Activated CD4-positive, CD25-positive, alpha-beta regulatory T cell treated with anti-CD3 and anti-CD28 coated beads, Interleukin-2, amount 50 U/mL, for 24 hours (primary cell): ENCODE data around the gene CDT1.

Experiments used
- ATAC-seq, 2 donors: fragments of 150-1000 bp; cut with Tn5 transposase; one replicate each; pipeline ENCODE4 v1.10.0; 2021; ENCODE audit warnings: mild to moderate bottlenecking in 1 of 2, moderate library complexity in 1 of 2

CDT1 gene

DNA sequence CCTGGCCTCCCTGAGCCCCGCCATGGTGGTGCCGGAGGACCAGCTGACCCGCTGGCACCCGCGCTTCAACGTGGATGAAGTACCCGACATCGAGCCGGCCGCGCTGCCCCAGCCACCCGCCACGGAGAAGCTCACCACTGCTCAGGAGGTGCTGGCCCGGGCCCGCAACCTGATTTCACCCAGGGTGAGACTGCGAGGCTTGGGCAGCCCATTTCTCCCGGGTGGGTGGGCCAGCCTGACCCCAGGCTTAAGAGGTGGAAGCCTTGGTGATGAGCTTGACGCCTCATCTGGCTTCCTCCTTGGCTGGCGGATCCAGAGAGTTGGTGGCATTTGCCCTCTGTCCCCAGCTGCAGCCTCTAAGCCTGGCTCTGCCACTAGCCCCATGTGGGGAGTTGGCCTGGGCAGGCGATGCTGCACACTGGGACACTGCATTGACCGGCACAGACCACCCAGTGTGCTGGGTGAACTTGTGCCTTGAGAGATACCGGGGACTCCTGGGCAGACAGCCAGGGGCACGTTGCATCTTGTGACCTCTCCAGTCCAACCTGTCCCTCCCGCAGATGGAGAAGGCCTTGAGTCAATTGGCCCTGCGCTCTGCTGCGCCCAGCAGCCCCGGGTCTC is 3.0 kb downstream of the CDT1 start:
- no peak for ATAC-seq

DNA sequence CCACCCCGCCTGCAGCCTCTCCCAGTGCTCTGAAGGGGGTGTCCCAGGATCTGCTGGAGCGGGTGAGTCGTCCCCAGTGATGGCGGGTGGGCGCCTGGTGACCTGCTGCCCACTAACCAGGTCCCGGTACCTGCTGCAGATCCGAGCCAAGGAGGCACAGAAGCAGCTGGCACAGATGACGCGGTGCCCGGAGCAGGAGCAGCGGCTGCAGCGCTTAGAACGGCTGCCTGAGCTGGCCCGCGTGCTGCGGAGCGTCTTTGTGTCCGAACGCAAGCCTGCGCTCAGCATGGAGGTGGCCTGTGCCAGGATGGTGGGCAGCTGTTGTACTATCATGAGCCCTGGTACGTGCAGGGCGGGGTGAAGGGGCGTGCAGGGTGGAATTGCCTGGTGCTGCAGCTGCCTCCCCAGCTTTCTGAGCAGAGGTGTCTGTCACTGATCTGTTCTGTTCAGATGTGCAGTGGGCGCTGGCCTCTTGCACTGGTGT is 3.6 kb downstream of the CDT1 start:
- ATAC-seq: no peak

DNA sequence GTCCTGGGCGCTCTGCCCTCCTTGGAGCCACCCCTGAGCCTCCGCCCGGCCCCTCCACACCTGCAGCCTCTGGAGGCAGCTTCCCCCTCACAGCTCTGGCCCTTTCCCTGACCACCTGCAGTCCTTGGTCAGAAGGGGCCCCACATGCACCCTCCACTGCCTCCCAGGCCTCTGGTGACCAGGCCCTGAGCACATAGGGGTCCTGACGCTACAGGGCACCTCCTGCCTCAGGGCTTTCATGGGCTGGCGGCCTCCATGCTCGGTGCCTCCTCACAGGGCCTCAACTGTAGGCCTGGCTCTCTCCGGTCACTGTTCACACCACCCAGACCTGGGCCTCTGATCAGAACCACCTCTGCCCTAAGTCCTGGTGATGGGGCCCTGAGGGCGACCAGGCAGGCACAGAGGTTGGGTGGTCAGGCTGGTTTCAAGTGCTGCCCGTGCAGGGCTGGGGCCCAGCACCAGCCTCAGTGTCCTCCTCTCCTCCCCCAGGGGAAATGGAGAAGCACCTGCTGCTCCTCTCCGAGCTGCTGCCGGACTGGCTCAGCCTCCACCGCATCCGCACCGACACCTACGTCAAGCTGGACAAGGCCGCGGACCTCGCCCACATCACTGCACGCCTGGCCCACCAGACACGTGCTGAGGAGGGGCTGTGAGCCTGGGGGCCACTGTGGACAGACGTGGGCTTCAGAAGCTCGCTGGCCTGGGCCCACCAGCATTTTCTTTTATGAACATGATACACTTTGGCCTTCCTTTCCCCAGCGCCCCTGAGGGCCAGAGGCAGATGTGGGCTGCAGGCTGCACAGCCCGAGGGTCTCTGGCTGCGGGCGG is 4.3 kb downstream of the CDT1 start:
- no peak for ATAC-seq

DNA sequence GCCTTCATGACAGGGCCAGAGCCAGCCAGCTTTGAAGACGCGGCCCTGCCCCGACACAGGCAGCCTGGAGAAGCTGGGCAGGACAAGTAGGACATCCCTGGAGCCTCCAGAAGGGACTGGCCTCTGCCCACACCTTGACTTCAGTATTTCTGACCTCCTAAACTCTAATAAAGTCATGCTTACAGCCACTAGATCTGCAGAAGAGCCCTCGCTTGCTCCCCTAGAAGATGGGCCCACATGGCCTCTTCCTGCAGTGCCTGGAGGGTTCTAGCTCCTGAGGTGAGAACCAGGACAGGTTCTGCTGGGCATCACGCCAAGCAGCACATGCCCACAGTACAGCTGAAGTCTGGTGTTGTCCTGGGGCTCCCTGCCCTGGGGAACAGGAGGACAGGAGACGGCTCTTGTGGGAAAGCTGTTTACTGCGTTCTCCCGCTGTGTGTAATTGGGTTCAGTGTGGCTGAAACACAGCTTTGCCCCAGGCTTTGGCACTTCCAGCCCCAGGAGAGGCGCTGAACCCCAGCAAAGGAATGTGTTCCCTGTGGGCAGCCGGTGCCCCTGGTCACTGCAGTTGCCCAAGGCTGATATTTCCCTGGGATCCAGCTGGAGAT is 5.6 kb downstream of the CDT1 start:
- ATAC-seq: no peak

DNA sequence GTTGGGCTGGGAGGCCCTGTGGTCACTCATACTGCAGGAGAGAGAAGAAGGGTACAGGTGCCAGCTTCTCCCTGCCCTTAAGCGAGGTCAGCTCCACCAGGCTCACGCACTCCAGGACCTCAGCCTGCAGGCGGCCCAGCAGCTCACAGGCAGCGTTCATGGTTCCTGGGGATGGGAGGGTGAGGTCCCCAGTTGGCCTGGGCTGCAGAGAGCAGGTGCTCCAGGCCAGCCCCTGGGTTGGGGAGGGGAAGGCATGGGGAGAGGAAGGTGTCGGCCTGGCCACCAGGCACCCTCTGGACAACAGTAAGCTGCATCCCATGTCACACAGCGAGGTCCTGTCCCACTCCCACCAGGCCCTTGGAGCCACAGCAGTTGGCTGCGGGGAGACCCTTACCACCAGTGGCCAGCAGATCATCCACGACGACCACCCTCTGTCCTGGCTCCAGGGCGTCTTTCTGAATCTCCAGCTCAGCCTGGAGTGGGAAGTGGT is 6.1 kb downstream of the CDT1 start:
- ATAC-seq: no peak

DNA sequence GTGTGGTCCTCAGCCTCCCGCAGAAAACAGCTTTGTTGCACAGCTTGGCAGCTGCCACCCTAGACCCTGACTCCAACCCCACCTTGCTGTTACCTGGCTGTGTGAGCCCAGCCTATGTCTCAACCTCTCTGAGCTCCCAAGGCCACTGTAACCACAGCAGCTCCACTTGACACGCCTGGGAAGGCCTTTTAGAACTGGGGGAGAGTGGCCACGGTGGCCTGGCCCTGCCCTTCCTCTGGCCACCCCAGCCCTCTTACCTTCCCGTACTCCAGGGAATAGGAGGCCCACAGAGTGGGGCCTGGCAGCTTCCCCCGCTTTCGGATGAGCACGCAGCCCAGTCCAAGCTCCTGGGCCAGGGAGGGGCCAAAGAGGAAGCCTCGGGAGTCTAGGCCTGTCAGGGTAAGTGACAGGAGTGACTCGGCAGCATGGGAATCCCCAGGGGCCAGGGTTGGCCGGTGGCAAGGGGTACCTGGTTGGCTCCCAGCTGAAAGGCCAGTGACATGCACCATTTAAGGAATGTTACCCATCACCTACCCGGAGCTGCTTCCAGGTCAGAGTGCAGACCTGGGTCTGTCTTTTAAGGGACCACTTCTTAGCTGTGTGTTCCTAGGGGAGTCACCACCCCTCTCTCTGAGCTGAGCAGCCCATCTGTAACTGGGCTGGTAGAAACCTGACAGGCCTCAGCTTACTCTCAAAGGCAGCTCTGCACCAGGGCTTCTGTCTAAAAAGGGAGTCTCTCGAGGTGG is 6.8 kb downstream of the CDT1 start:
- ATAC-seq: peak in 1 of 2 donors; percentile 11

DNA sequence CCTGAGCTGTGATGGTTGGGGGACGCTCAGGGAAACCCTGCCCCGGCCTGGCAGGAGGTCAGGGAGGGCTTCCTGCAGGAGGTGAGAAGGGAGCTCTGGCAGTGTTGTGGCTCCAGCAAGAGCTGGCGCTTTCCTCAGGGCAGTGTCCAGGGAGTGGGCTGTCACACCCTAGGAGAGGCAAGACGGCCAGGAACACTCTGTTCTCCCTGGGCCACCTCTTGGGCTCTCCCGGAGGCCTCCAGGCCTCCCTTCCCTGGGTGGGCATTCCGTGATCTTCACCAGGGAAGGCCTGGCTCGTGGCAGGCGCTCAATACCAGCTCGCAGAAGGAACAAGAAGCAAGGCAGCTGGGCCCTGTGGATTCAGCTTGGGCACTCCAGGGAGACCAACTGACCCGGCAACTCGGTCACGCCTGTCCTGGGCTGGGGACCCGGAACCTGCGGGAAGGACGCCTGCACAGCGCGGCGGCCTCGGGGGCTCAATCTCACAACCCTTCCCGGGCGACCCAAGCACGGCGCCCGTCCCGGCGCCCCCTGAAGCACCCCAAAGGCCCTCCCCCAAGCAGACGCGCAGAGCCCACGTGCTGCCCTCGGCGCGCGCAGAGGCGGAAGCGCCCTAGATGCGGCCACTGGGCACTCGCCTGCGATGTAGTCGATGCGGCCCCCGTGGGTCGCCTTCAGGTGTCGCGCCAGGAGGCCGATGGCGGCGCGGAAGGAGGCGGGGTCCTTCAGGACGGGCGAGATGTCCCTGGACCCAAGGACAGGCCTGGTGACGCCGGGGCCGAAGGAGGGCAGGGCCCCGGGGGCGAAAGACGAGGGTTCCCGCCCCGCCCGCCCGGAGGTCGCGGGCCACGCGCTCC is 7.6 kb downstream of the CDT1 start:
- peak; percentile 52 to 64 for ATAC-seq

DNA sequence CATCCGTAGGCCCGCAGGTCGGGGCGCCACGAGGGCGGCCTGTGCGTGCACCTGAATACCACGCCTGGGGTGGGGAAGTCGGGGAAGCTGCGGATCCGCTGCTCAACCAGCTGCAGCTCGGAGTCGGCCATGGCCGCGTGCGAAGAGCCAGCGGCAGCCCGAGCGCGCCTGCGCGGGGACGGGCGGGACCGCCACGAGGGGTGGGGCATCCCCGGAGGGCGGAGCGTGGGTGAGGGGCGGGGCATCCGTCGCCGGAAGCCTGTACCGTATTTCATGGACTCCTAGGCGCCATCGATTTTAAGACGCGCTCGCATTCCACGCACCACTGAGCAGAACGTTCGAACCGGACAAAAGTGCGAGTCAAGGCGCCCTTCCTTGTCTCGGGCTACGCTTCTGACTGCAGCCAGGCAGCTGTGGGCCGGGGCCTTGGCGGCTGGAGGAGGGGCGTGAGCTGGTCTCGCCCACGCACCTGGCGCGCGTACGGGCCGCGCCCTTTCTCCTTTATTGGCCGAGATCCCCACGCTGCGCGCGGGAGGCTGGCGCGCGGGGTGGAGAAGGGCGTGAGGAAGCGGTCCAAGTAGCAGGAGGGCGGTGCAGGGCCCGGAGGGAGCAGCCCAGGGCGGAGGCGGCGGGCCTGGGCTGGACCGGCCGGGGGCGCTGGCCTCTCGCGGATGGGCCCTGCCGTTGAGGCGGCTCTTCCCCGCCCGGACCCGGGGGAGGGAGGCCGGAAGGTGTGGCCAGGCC is 8.4 kb downstream of the CDT1 start, which contains the start of gene APRT:
Gene APRT (minus strand): TSS at position 160 of the 744 bp plus-strand sequence. CDS start 29 bp downstream, at position 131.
- peak; percentile 75 to 78 for ATAC-seq

DNA sequence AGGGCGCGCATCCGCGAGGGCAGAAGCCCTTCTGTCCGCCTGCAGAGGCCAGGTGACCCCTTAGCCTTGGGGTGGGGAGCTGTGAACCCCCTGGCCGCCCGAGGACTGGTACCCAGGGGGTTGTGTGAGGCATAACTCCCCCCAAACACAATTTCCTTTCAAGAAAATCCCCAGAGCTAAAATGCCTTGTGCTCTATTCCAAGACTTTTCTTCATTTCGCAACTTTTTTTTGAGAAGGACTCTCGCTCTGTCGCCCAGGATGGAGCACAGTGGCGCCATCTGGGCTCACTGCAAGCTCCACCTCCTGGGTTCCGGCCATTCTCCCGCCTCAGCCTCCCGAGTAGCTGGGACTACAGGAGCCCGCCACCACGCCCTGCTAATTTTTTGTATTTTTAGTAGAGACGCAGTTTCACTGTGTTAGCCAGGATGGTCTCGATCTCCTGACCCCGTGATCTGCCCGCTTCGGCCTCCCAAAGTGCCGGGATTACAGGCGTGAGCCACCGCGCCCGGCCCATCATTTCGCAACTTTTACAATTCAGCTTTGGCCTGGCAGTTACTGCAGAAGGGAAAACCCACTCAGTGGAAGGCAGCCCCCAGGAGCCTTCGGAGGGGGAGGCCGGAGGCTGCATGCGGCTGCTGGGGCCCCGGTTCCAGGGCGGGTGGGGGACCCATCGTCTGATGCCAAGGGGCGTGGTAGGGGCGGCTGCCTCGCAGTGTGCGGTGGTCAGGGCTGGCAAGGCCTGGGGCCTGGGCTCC is 9.1 kb downstream of the CDT1 start:
- ATAC-seq: no peak

DNA sequence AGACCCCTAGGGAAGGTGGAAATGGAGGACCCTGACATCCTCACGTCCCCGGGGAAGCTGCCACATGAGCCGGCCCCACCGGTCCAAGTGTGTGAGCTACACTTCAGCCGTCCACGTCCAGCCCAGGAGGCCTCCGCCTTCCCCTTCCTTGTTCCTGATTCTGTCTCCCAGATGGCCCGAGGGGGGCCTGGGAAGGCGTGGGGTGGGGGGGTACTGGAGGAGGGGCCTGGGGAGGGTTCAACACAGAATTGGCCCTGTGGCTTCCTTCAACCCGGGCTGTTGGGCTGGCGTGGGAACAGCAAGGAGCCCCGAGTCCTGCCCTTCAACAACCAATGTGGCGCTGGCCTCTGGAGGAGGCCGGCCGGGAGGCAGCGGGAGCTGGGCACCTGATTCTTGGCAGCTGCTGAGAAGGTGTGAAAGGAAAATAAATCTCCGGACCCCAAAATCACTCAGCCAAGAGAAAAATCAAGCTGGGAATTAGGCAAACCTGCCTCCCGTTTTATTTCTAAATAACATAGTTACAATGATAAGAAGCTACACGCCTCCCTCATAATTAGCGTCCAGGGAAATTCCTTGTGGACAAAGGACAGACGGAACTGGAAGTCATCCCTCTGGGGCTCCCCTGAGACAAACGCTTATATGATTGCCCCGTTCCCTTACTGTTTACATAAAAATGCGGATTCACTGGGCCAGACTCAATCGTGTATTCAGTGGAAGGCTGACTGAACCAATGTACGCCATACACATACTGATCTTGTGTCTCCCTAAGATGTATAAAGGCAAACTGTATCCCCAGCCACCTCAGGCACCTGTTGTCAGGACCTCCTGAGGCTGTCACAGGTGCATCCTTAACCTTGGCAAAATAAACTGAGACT is 9.9 kb downstream of the CDT1 start:
- ATAC-seq: no peak

DNA sequence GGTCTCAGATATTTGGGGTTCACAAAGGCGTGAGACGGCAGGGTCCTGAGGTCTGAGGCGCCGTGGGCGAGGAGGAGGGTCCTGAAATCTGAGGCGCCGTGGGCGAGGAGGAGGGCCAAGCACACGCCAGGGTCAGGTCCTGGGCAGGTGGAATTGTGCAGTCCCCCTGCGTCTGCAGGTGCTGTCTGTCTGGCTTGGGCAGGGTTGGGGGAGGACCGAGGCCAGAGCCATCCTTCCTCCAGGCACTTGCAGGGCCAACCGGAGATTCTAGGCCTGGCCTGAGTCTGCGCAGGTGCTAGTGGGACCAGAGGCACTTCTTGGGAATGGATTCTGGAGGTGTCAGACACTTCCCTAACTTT is 10.5 kb downstream of the CDT1 start:
- ATAC-seq: no peak

DNA sequence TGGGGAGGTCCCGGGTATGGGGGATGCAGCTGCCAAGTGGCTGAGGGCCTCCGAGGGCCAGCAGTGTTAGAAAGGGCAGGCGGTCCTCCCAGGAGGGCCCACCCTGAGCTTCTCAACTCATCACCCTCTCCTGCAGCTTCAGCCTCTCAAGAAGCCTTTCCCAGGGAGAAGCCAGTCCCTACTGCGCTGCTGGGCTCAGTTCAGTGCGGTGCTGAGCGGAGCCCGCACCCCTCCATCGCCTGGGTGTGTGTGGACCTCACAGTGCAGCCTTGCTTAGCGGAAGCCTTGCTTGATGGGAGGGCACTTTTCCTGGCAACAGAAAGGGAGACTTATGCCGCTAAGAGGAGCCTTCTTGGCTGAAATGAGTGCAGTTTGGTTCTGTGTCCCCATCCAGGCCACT is 11.6 kb downstream of the CDT1 start:
- ATAC-seq: no peak

DNA sequence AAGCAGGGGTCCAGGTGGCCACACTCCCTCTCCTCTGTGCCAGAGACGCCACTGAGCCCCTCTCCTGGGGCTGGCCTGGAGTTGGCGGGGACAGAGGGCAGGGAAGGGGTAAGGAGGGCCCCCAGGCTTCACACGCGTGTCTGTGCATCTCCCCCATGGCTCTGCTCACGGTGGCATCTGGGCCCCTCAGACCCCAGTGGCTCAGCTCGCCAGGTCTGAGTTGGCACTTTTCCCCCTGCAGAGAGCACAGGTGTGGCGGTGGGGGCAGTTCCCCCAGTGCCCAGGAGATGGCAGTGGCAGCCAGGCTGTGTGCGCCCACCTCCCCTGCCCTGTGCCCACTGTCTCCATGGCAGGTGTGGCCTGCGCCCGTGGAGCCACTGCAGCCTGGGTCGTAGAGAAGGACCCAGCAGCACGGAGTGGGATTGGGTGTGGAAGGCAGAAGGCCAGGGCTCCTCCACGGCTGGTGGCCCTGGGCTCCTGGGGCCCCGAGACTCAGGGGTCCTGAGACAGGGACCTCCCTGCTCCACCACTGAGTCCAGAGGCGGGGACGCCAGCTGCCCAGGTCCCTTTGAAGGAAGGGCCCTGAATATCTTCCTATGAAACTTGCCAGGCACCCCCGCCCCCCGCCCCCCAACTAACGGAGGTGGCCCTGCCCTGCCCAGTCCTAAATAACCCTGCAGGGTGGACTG is 12.5 kb downstream of the CDT1 start:
- no peak for ATAC-seq

DNA sequence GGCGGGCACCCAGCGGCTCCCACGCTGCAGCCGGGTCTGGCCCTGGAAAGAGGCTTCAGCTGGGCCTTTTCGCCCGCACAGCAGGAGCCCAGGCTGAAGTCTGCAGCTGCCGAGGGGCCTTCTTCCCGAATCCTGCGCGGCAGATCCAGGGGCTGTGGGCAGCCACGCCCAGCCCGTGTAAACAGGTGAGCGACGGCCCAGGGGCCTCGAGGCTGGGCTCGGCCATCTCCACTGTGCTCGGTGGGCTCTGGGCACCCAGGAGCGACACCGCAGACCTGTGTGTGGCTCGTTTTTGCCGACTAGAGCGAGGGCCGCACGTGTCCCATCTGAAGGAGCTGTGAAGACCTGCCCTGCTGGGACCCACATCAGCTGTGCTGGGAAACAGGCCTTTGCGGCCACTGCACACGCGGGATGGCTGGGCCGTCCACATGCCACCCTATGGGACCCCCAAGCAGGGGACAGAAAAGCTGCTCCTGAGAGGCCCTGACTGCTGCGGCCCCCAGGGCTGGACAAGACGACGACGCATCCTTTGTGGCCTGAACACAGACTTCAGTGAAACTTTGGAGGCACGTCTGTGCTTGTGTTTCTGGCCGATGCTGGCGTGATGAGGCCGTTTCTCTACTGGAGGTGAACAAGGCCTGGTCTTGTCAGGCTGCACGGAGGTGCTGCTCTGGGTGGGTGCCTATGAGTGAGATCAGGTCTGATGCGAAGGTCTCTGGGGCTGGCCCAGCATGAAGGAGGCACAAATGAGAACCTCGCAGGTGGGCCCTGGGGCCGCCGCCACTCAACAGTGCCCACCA is 13.3 kb downstream of the CDT1 start:
- no peak for ATAC-seq

DNA sequence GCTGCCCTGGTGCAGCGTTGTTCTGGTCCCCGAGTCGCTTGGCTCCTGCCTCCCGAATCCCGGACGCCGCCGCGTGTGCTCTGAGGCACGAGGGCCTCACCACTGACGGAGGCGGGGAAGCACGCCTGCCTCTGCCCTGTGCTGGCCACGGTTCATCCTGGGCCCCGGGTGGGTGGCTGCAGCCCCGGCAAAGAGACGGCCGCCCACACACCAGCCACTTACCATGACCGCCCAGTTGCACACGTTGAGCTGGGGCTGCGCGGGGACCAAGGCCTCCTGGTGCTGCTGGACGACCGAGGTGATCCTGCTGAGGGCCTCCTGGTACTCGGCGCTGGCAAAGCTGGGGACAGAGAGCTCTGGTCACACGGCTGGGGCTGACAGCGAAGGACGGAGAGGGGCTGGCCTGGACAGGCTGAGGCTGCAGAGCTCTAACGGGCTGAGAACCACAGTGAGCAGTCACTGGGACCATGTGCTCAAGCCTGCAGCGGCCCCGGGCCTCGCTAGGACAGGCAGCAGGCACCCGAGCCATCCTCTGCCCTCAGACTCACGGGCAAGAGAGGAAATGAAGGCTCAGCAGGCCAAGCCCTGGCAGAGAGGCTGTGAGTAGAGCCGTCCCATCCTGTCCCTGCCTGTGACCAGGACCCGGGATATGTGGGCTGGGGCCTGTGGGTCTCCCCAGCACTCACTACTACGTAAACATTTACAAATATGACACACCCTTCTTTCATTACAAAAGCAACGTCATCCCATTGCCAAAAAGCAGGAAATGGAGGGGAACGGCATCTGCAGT is 14.4 kb downstream of the CDT1 start:
- no peak for ATAC-seq

DNA sequence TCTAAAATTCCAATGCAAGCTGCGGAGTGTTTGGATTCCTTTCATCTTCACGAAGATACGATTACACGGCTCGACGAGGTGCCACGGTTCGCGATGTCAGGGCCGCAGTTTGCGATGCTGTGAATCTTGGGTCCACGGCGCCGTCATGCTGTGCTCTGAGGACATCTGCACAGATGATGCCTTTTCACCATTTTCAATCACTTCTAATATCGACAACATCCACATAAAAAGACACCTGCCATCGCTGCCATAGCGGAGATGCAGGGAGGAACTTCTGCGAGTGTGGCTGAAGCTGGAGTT is 14.9 kb downstream of the CDT1 start:
- no peak for ATAC-seq

DNA sequence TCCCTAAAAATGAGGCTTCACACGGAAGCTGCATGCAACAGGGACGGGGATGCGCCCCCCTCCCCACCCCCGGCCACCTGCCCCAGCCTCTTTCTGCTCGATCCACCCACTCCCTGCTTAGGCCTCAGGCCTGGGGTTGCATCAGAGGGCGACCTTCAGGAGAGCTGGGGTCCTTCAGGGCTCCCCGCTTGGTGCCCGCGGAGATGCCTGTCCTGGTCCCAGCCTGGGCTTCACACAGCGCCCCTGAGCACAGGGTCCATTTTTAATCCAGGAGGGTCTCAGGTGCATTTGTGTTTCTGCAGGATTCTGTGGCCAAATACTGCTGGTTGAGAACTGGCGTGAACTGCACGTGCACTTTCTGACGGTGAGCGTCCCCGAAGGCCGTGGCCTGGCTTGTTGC is 15.5 kb downstream of the CDT1 start:
- ATAC-seq: no peak
